Activated T-helper 1 cell treated with anti-CD3 and anti-CD28 coated beads, Interleukin-12 subunit alpha, Interleukin-12 subunit beta, Interleukin-2, Interleukin-4 antibody, amounts not matched to agents 30 ng/mL and 10 ng/mL and 1 ng/mL, durations not matched to agents 14 hours and 24 hours and 36 hours (primary cell): ENCODE data around the gene DOK5. TPM values are rescaled to one million over a fixed set of nuclear protein-coding genes. Genes with fewer than 3 reads are reported as not detected.

Source experiments
- DNase-seq: peaks from one replicate; pipeline ENCODE4 v3.0.0; 2021; ENCODE audit warnings: low spot score
- H3K27ac Mint-ChIP-seq: one replicate; pipeline ENCODE4 v1.8.0; 2021; ENCODE audit warnings: mild to moderate bottlenecking, mixed read lengths
- H3K27me3 Mint-ChIP-seq: one replicate; pipeline ENCODE4 v1.8.0; 2022; ENCODE audit warnings: mild to moderate bottlenecking, moderate library complexity, mixed read lengths; ENCODE audit not compliant: insufficient read depth
- H3K36me3 Mint-ChIP-seq: one replicate; pipeline ENCODE4 v1.8.0; 2021; ENCODE audit warnings: low read depth, mixed read lengths
- H3K4me1 Mint-ChIP-seq: one replicate; pipeline ENCODE4 v1.8.0; 2021; ENCODE audit warnings: low read depth, mixed read lengths
- H3K4me3 Mint-ChIP-seq: one replicate; pipeline ENCODE4 v1.8.0; 2021; ENCODE audit warnings: mild to moderate bottlenecking, moderate library complexity, mixed read lengths
- H3K9me3 Mint-ChIP-seq: one replicate; pipeline ENCODE4 v1.8.0; 2021; ENCODE audit warnings: mixed read lengths
- intact Hi-C: fragments of 100-400 bp; cut with micrococcal nuclease; formaldehyde crosslinking; loops from one replicate; pipeline ENCODE4 v1.15.1; 2024
- total RNA-seq: library from RNA; stranded (reverse); gene quantifications from 2 replicates; pipeline ENCODE4 v1.2.3, GENCODE V29; 2022

Gene DOK5
- total RNA-seq, 1 donor from 2014 or later, result 25.2 TPM

DNA sequence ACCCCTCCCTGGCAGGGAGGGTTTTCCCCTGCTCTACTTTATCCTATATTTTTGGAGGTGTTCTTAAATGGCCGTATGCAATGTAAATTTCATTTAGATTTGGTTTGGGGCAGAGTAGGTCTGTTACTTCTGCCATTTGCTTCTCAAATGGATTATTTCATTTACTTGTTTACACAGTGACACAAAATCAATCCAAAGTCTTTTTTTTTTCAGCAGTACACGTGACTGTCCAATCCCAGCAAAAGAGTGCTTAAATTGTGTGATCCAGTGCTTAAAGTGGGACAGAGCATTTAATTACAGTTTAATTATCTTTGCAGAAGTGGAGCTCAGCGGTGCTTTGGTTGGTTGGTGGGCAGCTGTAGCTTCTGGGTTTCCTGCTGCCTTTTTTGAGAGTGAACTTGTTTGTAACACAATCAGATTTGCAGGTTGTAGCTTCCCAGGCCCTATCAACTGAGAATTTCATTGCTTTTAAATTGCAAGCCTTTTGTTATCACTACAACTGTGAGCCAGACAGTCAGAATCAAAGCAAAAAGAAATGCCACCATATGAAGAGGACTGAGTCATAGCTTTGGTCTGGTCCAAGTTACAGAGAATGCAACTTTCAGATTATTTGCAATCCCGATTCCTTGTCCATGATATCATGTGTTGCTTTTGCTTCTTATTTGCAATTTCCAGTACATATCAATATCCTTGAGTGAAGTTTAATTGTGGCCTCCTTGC is 216.9 kb downstream of the DOK5 start:
- H3K36me3 Mint-ChIP-seq, result no peaks in the 10 kb centered on the region
- H3K9me3 Mint-ChIP-seq, result no peaks in the 10 kb centered on the region
- H3K27me3 Mint-ChIP-seq, result no peaks in the 10 kb centered on the region
- H3K27ac Mint-ChIP-seq, result no peak overlapping the region
- intact Hi-C loops, result no loop called here
- H3K4me1 Mint-ChIP-seq, result no peaks in the 10 kb centered on the region
- no peak overlapping the region for H3K4me3 Mint-ChIP-seq
- DNase-seq, result no peak

DNA sequence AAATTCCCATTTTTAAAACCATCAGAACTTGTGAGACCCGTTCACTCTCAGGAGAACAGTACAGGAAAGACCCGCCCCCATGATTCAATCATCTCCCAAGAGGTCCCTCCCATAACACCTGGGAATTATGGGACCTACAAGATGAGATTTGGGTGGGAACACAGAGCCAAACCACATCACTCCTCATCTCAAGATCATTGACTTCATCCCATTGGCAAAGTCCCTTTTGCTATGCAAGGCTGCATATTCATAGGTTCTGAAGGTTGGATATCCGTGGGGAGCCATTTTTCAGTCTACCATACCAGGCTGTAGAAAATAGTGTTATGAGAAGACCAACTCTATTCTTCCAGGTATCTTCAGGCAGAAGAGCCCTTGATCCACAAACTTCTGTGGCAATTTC is 219.1 kb downstream of the DOK5 start:
- H3K36me3 Mint-ChIP-seq, result no peaks in the 10 kb centered on the region
- no peak overlapping the region for H3K27ac Mint-ChIP-seq

DNA sequence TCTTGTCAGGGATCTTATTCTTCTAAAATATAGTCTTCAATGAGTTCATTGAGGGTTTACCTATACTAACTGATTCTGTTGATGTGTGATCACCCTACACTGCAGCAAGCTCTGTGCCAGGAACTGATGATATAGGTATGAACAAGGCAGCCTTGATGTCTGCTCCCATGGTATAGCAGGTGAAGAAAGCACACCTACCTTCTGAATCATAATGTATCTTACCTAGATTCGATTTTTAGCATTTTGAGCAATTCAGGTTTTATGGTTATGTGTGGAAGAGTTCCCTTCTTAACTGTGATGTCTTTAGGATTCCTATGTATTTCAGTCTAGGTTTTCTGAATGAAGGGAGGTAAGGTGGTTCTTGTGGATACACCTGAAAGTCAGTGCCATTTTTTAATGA is 223.0 kb downstream of the DOK5 start:
- Mint-ChIP-seq H3K36me3 (no peaks in the 10 kb centered on the region), H3K4me1 (no peaks in the 10 kb centered on the region), H3K9me3 (no peaks in the 10 kb centered on the region), H3K27ac (no peak overlapping the region), H3K27me3 (peaks cover 1% of the 10 kb centered on the region), H3K4me3 (no peak overlapping the region)
- intact Hi-C loops, result no loop called here
- no peak for DNase-seq

More for the DNA sequence above, 219.1 kb downstream of the DOK5 start:
- no peaks in the 10 kb centered on the region for H3K27me3 Mint-ChIP-seq
- DNase-seq, result no peak
- intact Hi-C loops, result no loop called here
- no peak overlapping the region for H3K4me3 Mint-ChIP-seq
- H3K9me3 Mint-ChIP-seq, result no peaks in the 10 kb centered on the region
- no peaks in the 10 kb centered on the region for H3K4me1 Mint-ChIP-seq
